Measurements from ENCODE around the gene NRXN2.

The NRXN2 gene

GRCh38 chr11:64560139-64560771, 162.7 kb downstream of the NRXN2 start:
- no peak for DNase-seq

GRCh38 chr11:64559351-64560138, 163.5 kb downstream of the NRXN2 start:
- DNase-seq, result no peak

GRCh38 chr11:64558869-64559268, 164.1 kb downstream of the NRXN2 start:
- DNase-seq, result no peak

GRCh38 chr11:64558065-64558745, 164.8 kb downstream of the NRXN2 start:
- no peak for DNase-seq

GRCh38 chr11:64556721-64557250, 166.2 kb downstream of the NRXN2 start:
- DNase-seq, result no peak
